AG04449 (cell line): ENCODE measurements around the gene NPAS2.

Source experiments
- CTCF ChIA-PET: fragments of 350-600 bp; formaldehyde crosslinking; extraction: SDS; loops from one replicate; lab custom pipeline; 2021; ENCODE audit warnings: antibody characterized with exemption; lab: Yijun Ruan, JAX
- POLR2A ChIA-PET: fragments of 400-600, 350-600 bp; formaldehyde crosslinking; extraction: SDS; loops from one replicate; lab custom pipeline; 2020; ENCODE audit warnings: antibody characterized with exemption, inconsistent platforms; lab: Yijun Ruan, JAX
- DNase-seq: peaks from one replicate; pipeline ENCODE4 v3.0.0-alpha.2; 2010; ENCODE audit warnings: low read depth, low spot score
- H3K4me3 ChIP-seq: 2 replicates; pipeline ENCODE4 v1.5.1; 2011; ENCODE audit warnings: low read depth, mild to moderate bottlenecking, control low read depth, low read length
- CTCF ChIP-seq: IDR thresholded peaks from one replicate; pipeline ENCODE4 v1.5.1; 2011; ENCODE audit warnings: mild to moderate bottlenecking, moderate library complexity, low read length, control low read depth, inconsistent platforms; ENCODE audit not compliant: insufficient read depth; ENCODE audit errors: missing control alignments

NPAS2 gene

GRCh38 chr2:100865816-100866460 is 46.0 kb downstream of the NPAS2 start:
- peak; percentile 16 for DNase-seq
- no peak overlapping the region for H3K4me3 ChIP-seq
- TF ChIP-seq CTCF, result no peak
- ChIA-PET POLR2A (no interaction called here), CTCF (interaction anchor here (1.2 to 1.3 kb wide), 2 partner anchors 11 to 120 kb away, joined by 3 read pairs; no protein-coding TSS in a partner anchor)

GRCh38 chr2:100868083-100868482 is 48.1 kb downstream of the NPAS2 start:
- DNase-seq, result no peak
- ChIA-PET POLR2A (no interaction called here), CTCF (no interaction called here)
- H3K4me3 ChIP-seq, result no peak overlapping the region
- TF ChIP-seq CTCF, result no peak

- no peak overlapping the region for H3K4me3 ChIP-seq
- DNase-seq, result no peak
- ChIA-PET CTCF (no interaction called here), POLR2A (no interaction called here)
- TF ChIP-seq CTCF, result no peak
Observed at GRCh38 chr2:100869120-100869519, 49.2 kb downstream of the NPAS2 start.

- TF ChIP-seq CTCF, result no peak
- no peak overlapping the region for H3K4me3 ChIP-seq
- POLR2A ChIA-PET, result no interaction called here
Observed at GRCh38 chr2:100870652-100871531, 51.0 kb downstream of the NPAS2 start.

GRCh38 chr2:100875516-100876230 is 55.7 kb downstream of the NPAS2 start:
- ChIA-PET CTCF (interaction anchor here (0.8 to 1.7 kb wide), 6 partner anchors 8 to 145 kb away, joined by 3 to 6 read pairs (median 3); no protein-coding TSS in a partner anchor), POLR2A (no interaction called here)
- H3K4me3 ChIP-seq, result no peak overlapping the region
- TF ChIP-seq CTCF, result no peak
- DNase-seq, result no peak

More at GRCh38 chr2:100870652-100871531, 51.0 kb downstream of the NPAS2 start:
- CTCF ChIA-PET, result interaction anchor here (1.7 to 2.3 kb wide), 2 partner anchors 8 to 140 kb away, joined by 10 read pairs; no protein-coding TSS in a partner anchor
- DNase-seq, result no peak
